ENCODE measurements around the gene SQSTM1. TPM values are rescaled to one million over a fixed set of nuclear protein-coding genes. Genes with fewer than 3 reads are reported as not detected.
"Not testable (repeated sequence)": the region's sequence is repeated elsewhere in the genome, so short reads cannot be mapped to it uniquely, and the experiment has no call there.

Gene SQSTM1
- total RNA-seq: 100 to 1,000 TPM; 302 to 316 TPM
- long read RNA-seq, transcript SQSTM1-202 (8 exons, 2,986 nt): major isoform, 254 of 361 reads
- long read RNA-seq, partial matches to known transcripts: 26 of 361 reads
- long read RNA-seq, other reads (novel, unspliced or antisense): 78 of 361 reads

GRCh38 chr5:179820483-179821297 lies at the start of gene SQSTM1:
SQSTM1 (plus strand) TSS chr5:179820905; CDS start chr5:179820937, 32 bp downstream.
- intact Hi-C loops (cut with DNase I): loop anchor here in 1 of 2 donors (5.0 kb wide), 1 partner anchor 37 kb away; the partner anchor contains the start of gene MRNIP
- peak; percentile 87 for DNase-seq
- ATAC-seq: peak; percentile 73 to 78

GRCh38 chr5:179771311-179771895 lies 49.3 kb upstream of the SQSTM1 start:
- intact Hi-C loops (cut with DNase I): no loop called here
- DNase-seq (peak; percentile 14), ATAC-seq (no peak)

GRCh38 chr5:179772351-179772750 lies 48.4 kb upstream of the SQSTM1 start:
- ATAC-seq: no peak
- peak; percentile 6 for DNase-seq
- intact Hi-C loops (cut with DNase I): no loop called here

- no peak for ATAC-seq
- peak; percentile 9 for DNase-seq
- intact Hi-C loops (cut with DNase I): no loop called here
Measured at GRCh38 chr5:179773686-179774040, 47.0 kb upstream of the SQSTM1 start.

- ATAC-seq (peak in 1 of 2 donors; percentile 8), DNase-seq (peak; percentile 17)
- intact Hi-C loops (cut with DNase I): no loop called here
Measured at GRCh38 chr5:179774442-179774841, 46.3 kb upstream of the SQSTM1 start.

- intact Hi-C loops (cut with DNase I): no loop called here
- ATAC-seq (peak in 1 of 2 donors; percentile 33), DNase-seq (peak; percentile 8)
Measured at GRCh38 chr5:179776411-179776938, 44.2 kb upstream of the SQSTM1 start.

- ATAC-seq (no peak), DNase-seq (no peak)
- intact Hi-C loops (cut with DNase I): no loop called here
Measured at GRCh38 chr5:179777456-179777855, 43.2 kb upstream of the SQSTM1 start.

GRCh38 chr5:179777909-179778308 lies 42.8 kb upstream of the SQSTM1 start:
- peak in 1 of 2 donors; percentile 29 for ATAC-seq
- peak; percentile 4 for DNase-seq
- intact Hi-C loops (cut with DNase I): no loop called here

- ATAC-seq: no peak
- intact Hi-C loops (cut with DNase I): no loop called here
- no peak for DNase-seq
Measured at GRCh38 chr5:179778591-179778990, 42.1 kb upstream of the SQSTM1 start.

- intact Hi-C loops (cut with DNase I): no loop called here
- ATAC-seq: no peak
- no peak for DNase-seq
Measured at GRCh38 chr5:179779826-179780225, 40.9 kb upstream of the SQSTM1 start.

GRCh38 chr5:179780362-179780761 lies 40.3 kb upstream of the SQSTM1 start:
- ATAC-seq: peak in 1 of 2 donors; percentile 39
- intact Hi-C loops (cut with DNase I): no loop called here
- DNase-seq: no peak

- ATAC-seq: no peak
- no peak for DNase-seq
- intact Hi-C loops (cut with DNase I): no loop called here
Measured at GRCh38 chr5:179781846-179782245, 38.9 kb upstream of the SQSTM1 start.

GRCh38 chr5:179783128-179783527 lies 37.6 kb upstream of the SQSTM1 start:
- ATAC-seq (no peak), DNase-seq (no peak)
- intact Hi-C loops (cut with DNase I): no loop called here

GRCh38 chr5:179786861-179787260 lies 33.8 kb upstream of the SQSTM1 start:
- ATAC-seq: no peak

GRCh38 chr5:179788193-179788854 lies 32.4 kb upstream of the SQSTM1 start:
- no peak for DNase-seq
- intact Hi-C loops (cut with DNase I): no loop called here
- no peak for ATAC-seq

More at GRCh38 chr5:179786861-179787260, 33.8 kb upstream of the SQSTM1 start:
- intact Hi-C loops (cut with DNase I): no loop called here
- no peak for DNase-seq

- ATAC-seq; DNase-seq; intact Hi-C loops (cut with DNase I): not testable (repeated sequence)
Measured at GRCh38 chr5:179789278-179789677, 31.4 kb upstream of the SQSTM1 start.

GRCh38 chr5:179791881-179792611 lies 28.7 kb upstream of the SQSTM1 start:
- DNase-seq (peak; percentile 62), ATAC-seq (peak in 1 of 2 donors; percentile 2)
- intact Hi-C loops (cut with DNase I): no loop called here

- peak in 1 of 2 donors; percentile 2 for ATAC-seq
- intact Hi-C loops (cut with DNase I): no loop called here
Measured at GRCh38 chr5:179792612-179793467, 27.9 kb upstream of the SQSTM1 start.

More at GRCh38 chr5:179792612-179793467, 27.9 kb upstream of the SQSTM1 start:
- DNase-seq: no peak

All from left cardiac atrium (tissue), 4 donors.